Superior temporal gyrus (tissue), 1 donor: ENCODE data around the gene MYH7B.

Source experiments
- DNase-seq: peaks from one replicate; pipeline ENCODE4 v3.0.0-alpha.2; 2016; ENCODE audit errors: extremely low spot score

MYH7B gene

DNA sequence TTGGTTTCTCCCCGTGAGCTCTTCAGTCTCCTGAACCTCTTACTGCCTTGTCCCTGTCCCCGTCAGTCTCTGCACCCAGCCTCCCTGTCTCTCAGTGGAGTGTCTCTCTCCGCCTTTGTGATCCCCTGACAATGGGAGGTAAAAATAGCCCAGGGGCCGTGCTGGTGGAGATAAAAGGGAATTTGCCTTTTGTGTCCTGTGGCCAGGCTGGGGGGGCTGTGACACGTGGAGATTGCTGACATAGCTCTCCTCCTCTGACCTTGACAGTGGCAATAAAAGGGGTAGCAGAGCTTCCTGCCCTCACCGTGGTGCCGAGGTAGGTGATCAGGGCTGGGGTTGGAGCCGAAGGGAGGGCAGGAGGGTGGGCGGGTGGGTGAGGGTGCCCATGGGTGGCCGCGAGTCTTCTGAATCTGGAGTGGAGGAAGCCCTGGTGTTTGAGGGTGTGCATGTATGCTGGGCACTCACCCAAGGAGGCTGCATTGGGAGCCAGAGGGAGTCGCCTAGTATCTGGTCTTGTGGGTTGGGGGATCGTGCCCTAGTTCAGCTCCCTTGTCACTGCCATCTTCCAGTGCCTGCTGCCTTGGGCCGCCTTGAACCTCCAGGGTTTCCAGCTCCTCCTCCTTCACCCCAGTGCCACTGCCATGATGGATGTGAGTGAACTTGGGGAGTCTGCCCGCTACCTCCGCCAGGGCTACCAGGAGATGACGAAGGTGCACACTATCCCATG is 21.9 kb downstream of the MYH7B start:
- DNase-seq, result no peak

DNA sequence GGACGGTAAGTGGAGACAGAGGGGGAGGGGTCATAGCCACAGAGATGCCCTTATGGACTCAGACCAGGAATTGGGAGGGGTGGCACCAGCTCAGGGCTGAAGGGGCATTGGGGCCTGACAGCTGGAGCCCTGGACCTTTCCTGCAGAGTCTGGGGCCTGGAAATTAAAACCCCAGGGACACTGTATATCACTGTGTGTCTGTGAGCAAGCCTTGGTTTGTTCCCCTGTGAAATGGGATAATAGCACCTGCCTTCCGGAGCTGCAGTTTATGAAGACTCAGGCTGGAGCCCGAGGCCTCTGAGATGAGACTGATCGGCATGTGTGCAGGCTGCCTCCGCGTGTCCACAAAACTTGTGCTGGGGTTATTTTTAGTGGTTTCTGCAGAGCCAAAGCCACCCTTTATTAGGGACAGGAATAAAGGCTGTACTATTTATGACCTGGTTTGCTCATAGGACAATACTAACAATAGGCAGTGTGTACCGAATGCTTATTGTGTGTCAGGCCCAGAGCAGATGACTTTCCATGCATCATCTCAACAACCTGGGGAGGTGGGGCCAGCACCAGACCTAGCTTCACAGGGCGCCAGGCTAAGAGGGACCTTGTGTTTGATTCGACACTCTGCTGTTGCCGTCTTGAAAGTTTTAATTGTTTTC is 22.6 kb downstream of the MYH7B start:
- no peak for DNase-seq

DNA sequence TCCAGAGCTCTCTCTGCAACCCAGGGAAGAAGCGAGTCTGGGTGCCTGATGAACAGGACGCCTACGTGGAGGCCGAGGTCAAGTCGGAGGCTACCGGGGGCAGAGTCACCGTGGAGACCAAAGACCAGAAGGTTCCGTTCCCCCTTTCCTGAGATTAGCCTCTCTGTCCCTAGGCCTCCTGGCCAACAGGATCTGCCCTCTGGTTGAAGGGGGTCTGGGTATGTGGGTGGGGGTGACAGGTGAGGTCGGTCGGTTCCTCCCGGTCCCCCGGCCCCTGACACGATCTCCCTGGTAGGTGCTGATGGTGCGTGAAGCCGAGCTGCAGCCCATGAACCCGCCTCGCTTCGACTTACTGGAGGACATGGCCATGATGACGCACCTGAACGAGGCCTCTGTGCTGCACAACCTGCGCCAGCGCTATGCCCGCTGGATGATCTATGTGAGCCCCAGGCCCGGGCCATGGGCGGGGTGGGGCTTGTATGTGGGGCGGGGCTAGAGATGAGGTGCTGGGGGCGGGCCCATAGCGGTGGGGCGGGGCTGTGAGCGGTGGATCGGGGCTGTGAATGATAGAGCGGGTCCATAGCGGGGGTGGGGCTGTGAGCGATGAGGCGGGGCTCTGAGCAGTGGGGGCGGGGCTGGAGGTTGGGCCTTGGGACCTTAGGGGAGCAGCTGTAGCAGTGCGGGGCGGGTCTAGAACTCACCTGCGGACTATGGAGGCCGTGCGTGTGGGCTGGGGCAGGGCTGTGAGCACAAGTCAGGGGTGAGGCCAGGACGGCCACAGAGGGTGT is 23.9 kb downstream of the MYH7B start:
- DNase-seq, result no peak

DNA sequence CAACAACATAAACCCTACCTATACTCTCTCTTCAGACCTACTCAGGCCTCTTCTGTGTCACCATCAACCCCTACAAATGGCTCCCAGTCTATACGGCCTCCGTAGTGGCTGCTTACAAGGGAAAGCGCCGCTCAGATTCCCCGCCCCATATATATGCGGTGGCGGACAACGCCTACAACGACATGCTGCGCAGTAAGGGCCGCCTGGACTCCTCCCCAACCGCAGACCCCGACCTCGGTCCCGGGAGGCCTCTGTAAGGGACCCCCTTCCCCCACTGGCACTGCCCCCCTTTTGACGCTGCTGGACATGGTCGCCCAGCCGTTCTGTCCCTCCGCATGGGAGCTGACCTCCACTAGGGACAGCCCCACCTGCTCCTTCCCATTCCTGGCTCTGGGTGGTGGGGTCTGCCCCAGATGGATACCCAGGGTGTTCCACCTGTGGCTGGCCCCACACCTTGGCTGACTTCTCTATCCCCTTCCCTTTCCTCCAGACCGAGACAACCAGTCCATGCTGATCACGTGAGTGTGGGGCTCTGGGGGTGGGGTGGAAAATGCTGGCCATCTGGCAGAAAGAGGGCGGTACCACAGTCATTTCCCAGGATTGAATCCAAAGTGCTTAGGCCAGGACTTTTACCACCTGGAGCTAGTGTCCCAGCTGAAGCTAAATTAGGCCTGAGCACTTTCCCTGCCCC is 25.0 kb downstream of the MYH7B start:
- DNase-seq, result no peak

DNA sequence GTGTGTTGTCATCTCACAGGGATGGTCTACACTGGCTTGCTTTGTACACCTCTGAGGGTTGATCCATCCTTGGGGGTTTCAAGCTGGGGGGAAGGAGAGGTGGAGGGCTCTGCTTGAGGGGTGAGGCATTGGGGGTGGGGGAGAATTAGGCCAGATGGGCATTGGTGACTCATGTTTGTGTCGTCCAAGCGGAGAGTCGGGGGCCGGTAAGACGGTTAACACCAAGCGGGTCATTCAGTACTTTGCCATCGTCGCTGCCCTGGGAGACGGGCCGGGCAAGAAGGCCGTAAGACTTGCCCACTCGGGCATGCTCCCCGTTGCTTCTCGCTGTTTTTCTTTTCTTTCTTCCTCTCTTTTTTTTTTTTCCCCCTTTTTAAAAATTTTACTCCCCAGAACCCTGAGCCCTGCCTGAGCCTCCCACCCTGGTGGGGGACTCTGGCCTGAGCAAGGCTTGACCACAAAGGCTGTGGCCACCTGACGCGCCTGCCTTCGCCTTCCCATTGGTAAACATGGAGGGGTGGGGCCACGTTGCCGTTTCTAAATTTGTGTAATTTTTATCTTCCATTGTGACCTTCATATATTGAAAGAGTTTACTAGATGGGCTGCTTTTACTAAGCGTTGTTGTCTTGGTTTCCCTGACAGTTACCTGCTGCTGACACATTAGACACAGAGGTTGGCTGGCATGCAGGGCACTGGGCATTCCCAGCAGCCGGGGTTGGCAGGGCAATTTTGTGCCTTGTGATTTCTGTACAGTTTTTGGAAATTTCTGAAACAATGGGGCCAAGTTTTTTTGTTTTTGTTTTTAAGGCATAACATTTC is 26.8 kb downstream of the MYH7B start:
- DNase-seq, result no peak

DNA sequence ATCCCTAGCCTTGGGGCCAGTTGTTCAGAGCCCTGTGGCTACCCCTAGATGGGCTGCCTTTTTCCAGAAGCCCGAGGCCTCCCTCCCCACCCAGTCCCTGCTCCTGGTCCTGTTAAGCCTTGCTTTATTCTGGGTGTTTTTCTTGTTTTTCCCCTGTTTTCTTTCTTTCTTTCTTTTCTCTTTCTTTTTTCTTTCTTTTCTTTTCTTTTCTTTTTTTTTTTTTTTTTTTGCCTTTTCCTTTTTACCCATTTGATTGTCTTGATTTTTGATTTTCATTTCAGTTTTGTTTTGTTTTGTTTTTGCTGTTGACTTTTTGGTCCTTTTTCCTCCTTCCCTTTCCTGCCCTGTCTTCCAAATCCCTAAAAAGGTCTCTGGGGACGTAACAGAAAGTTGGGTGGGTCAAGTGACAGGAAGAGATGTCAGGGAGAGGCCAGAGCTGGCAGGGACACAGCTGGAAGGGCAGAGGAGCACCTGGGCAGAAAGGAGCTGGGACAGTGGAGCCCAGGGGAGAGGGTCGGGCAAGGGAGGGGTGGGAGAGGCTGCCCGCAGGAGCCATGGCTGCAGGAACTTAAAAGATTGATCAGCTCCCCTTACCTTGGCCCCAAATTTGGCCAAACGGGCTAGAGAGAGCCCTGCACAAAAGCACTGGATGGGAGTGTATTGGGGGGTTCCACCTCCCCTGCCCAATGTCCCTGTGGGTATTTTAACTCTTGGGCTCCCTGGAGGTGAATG is 27.6 kb downstream of the MYH7B start:
- no peak for DNase-seq

DNA sequence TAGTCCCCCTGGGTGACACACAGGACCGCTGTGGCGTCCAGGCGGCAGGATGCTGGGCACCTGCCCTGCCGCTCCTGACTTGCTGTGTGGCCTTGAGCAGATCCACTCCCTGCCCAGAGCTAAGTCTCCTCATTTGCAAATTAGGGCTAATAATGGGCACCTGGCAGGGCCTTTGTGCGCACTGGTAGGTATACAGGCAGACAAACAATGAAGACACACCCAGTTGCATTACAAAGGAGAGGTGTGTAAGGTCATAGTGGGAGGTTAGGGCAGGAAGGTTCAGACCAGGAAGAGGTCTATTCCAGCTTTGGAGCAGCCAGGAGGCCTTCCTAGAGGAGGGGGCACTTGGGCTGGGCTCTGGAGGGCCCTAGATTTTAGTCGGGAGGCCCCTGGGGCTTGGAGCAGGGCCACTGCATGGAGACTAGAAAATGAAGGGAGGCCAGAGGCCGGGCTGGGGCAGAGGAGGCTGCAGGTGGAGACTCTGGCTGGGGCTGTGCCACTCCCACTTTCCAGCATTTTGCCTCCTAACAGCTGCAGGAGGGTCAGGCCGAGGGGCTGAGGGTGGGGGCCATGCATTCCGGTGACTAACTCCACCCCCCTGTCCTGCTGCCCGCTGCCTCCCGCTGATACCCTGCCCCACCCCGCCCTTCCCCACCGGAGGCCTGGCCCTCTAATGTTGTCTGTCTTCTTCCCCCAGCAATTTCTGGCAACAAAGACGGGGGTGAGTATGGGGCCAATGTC is 28.5 kb downstream of the MYH7B start:
- no peak for DNase-seq

DNA sequence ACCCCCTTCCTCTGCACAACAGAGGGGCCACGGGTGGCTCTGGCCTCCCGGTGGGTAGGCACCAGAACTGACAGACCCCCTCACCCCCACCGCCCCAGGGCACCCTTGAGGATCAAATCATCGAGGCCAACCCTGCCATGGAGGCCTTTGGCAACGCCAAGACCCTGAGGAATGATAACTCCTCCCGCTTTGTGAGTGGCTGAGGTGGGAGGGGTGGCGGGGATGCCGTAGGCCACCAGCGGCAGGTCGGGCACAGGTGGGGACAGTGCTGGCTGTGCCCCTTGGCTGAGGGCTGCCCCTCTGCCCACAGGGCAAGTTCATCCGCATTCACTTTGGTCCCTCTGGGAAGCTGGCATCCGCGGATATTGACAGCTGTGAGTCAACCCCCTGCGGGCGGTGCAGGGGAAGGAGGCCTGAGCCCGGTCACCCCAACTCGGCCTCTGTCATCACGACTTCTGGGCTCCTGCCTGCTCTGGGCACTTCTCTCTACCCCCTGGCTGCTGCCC is 29.1 kb downstream of the MYH7B start:
- no peak for DNase-seq

DNA sequence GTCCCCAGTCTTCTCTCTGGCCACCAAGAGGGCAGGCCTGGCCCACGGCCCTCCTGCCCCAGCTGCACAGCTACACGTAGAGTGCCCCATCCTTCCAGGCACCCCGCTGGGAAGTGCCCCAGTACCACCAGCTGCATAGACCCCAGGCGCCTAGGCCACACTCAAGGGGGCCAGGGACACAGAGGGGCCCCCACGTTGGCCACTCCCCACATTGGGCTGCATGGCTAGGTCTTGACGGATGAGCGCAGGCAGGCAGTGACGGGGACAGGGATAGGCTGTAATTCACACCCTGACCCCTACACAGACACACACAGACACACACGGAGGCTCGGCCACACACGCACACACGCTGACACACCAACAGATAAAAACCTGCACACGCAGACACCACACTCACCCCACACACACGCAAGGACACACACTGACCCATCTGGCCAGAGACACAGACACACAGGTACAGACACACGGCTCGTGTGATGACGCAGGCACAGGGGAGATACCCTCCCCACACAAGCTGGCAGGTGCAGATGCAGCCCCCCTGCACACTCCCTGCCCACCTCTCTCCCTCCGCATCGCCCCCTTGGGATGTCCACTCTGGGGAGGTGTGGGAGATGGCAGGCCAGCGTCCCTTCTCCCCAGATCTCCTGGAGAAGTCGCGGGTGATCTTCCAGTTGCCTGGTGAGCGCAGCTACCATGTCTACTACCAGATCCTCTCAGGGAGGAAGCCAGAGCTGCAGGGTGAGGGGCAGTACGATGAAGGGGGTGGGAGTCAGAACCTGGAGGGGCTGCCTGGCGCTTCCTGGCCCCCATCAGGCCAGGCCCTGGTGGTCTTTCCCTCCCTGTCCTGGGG is 30.0 kb downstream of the MYH7B start:
- no peak for DNase-seq

DNA sequence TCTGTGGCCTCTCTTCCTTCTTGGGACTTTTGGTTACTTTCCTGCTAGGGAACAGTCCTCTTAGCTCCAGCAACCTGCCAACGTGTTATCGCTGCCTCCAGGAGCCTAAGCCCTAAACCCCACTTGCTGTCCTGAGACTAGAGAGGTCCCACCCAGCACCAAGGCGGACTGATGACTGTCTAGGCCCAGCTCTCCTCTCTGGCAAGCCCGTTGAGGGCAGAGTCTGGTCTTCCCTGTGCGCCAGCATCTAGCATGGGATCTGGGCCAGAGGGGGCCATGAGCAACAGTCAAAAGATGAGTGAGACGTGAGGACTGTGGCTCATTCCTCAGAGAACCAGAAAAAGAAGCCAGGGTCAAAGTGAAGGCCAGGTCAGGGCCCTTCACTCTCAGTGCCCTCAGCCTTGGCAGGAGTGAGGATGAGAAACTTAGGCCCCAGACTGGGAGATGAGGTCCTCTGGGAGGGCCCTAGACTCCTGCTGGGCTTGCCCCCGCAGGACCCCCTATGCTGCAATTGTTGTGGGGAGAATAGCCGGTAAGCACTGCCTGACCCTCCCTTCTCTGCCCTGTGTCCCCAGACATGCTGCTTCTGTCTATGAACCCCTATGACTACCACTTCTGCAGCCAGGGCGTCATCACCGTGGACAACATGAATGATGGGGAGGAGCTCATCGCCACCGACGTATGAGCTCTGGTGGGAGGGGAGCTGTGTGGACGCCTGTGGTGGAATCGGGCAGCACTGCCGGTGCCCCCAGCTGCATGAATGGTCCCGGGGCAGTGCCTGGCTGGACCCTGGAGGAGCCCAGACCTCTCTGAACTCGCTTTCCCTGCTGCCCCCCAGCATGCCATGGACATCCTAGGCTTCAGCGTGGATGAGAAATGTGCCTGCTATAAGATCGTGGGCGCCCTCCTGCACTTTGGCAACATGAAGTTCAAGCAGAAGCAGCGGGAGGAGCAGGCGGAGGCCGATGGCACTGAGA is 30.9 kb downstream of the MYH7B start:
- no peak for DNase-seq

DNA sequence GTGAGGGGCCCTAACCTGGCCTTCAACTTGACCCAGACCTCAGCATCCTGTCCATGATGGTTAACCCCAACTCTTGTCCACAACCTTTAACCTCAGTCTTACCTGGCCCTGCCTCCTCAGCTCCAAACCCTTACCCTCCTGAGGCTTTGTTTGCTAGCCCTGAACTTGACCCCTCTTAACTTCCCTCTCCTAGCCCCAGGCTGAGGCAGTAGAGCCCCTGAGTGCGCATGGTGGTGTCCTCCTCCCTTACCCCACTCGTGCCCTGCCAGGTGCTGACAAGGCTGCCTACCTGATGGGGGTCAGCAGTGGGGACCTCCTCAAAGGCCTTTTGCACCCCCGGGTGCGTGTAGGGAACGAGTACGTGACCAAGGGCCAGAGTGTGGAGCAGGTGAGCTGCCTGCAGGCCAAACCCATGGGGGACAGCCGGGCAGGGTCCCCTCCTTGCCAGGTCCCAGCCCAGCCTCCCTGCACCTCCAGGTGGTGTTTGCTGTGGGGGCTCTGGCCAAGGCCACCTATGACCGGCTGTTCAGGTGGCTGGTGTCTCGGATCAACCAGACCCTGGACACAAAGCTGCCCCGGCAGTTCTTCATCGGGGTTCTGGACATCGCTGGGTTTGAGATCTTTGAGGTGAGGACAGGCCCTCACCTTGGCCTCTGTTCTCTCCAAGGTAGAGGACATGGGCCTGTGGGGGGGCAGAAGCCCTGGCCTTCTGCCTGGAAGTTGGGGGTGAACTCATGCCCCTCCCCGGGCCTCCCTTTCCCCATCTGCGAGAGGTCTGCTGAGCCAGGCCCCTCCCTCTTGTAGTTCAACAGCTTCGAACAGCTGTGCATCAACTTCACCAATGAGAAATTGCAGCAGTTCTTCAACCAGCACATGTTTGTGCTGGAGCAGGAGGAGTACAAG is 31.9 kb downstream of the MYH7B start:
- DNase-seq, result no peak

DNA sequence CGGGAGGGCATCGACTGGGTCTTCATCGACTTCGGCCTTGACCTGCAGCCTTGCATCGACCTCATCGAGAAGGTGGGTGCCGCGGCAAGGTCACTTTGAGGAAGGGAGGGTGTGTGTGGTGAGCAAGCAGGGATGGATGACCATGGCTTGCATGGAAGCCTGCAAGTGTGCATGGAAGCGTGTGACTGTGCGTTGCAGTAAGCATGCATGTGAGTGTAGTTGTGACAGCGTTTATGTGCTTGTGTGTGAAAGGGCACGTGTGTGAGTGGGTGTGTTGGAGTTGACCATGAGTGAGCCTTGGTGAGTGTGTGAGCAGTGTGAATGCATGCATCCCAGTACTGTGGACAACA is 32.5 kb downstream of the MYH7B start:
- peak; percentile 33 for DNase-seq

DNA sequence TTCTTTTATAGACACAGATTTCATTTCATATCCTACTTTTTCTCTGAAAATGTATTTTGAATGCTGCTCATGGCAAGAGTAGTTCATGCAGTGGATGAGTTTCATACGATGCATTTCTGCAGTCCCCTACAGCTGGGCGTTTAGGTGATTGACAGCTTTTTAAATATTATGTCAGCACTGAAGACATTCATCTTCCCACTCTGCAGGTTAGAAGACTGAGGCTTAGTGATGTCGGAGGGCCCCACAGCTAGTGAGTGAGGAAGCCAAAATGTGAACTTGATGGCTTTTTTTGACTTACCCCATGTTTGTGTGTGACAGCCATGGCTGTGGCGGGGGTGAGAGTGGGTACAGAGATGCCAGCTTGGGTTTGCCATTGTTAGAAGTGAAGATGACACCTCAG is 33.5 kb downstream of the MYH7B start:
- DNase-seq, result no peak

DNA sequence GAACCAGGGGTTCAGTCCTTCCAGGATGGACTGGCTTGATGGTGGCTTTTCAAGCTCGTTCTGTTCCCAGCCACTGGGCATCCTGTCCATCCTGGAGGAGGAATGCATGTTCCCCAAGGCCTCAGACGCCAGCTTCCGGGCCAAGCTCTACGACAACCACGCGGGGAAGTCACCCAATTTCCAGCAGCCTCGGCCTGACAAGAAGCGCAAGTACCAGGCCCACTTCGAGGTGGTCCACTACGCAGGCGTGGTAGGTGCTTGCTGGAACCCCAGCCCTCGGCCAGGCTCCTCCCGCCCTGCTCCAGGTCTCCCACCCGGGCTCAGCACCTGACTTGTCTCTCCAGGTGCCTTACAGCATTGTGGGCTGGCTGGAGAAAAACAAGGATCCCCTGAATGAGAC is 34.0 kb downstream of the MYH7B start:
- no peak for DNase-seq

DNA sequence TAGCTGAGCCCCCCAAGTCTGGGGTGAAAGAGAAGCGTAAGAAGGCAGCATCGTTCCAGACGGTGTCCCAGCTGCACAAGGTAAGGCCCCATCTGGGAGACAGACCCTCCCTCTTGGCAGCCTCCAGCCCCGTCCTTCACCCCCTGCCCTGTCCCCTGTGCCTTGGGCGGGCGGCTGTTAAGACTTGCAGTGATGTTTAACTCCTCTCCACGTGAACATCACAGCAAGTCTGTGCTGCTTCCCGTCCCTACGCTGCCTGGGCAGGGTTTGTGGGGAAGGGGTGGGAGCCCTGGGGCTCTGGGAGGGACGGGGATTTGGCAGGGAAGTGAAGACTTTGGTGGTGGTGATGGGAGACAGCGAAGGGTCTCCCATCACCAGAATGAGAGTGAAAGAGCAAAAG is 34.6 kb downstream of the MYH7B start:
- no peak for DNase-seq

DNA sequence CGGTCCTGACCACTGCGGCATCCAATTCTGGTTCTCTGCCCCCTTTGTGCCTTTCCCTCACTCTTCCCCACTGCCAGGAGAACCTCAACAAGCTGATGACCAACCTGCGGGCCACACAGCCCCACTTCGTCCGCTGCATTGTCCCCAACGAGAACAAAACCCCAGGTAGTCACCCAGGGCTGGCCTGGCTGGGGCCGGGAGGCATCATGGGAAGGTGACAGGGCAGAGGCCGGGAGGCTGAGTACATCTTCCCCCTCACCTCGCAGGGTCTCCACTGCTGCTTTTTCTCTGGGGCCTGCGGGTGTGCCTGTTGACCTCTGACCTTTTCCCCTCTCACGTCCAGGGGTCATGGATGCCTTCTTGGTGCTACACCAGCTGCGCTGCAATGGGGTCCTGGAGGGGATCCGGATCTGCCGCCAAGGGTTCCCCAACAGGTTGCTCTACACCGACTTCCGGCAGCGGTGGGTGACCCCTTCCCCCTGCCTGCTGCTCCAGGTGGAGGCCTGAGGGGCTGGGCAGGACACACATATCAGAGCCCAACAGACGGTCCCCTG is 35.1 kb downstream of the MYH7B start:
- DNase-seq, result no peak
